Erythroblast (primary cell): ENCODE data around the gene CSTA.

Experiments used
- GATA1 ChIP-seq: IDR thresholded peaks from 2 replicates; pipeline ENCODE4 v1.6.1; 2011; ENCODE audit warnings: low read depth, mild to moderate bottlenecking, control low read depth, low read length, moderate library complexity
- POLR2A ChIP-seq: IDR thresholded peaks from 2 replicates; pipeline ENCODE4 v1.6.1; 2011; ENCODE audit warnings: mild to moderate bottlenecking, low read length

GRCh38 chr3:122299215-122299614 lies 25.8 kb upstream of the CSTA start:
- TF ChIP-seq POLR2A, result no peak
- TF ChIP-seq GATA1, result no peak
